Prostate gland (tissue), 2 donors: Measurements from ENCODE around the gene DPPA4. TPM values are rescaled to one million over a fixed set of nuclear protein-coding genes. Genes with fewer than 3 reads are reported as not detected.

Experiments
- DNase-seq: peaks from one replicate; pipeline ENCODE4 v3.0.0-alpha.2; 2019; ENCODE audit warnings: low spot score
- H3K27ac ChIP-seq, 2 donors: fragments of 200-600 bp; sonication (generic); 2 replicates each; pipeline ENCODE4 v1.5.1; 2017 to 2019
- H3K27me3 ChIP-seq: fragments of 200-600 bp; sonication (generic); replicated peaks from 2 replicates; pipeline ENCODE4 v1.5.1; 2019; ENCODE audit not compliant: insufficient read depth
- H3K36me3 ChIP-seq, 2 donors: fragments of 200-600 bp; sonication (generic); 1 replicate in 1 of 2; 2 replicates in 1 of 2; pipeline versions ENCODE4 v1.5.1 to v1.8.1; 2017 to 2019
- H3K4me1 ChIP-seq: fragments of 200-600 bp; sonication (generic); replicated peaks from 2 replicates; pipeline ENCODE4 v1.5.1; 2019
- H3K4me3 ChIP-seq, 2 donors: fragments of 200-600 bp; sonication (generic); 2 replicates each; pipeline ENCODE4 v1.5.1; 2017 to 2019
- H3K9me3 ChIP-seq: fragments of 200-600 bp; sonication (generic); 2 replicates; pipeline ENCODE4 v1.5.1; 2017
- POLR2A ChIP-seq: fragments of 450-650 bp; IDR thresholded peaks from one replicate; pipeline ENCODE4 v1.6.1; 2016; ENCODE audit warnings: antibody characterized with exemption, mild to moderate bottlenecking
- POLR2AphosphoS5 ChIP-seq: sonication (generic); formaldehyde crosslinking; IDR thresholded peaks from one replicate; pipeline ENCODE4 v1.6.1; 2017; ENCODE audit warnings: antibody characterized with exemption
- WGBS: methylation state at CpG from one replicate; pipeline ENCODE4 v1.1.5; 2018; 5-methylcytosine and 5-hydroxymethylcytosine counted together
- intact Hi-C: fragments of 100-400 bp; cut with DNase I; formaldehyde crosslinking; loops from one replicate; pipeline ENCODE4 v1.14.2; 2022
- total RNA-seq, 2 donors: library from RNA; depleted of rRNA; stranded (reverse); fragments of >200 nt; gene quantifications; one replicate each; pipeline ENCODE4 v1.1.0, GENCODE V29; 2016
- TF ChIP-seq, protein P1 (sequence below), 4 experiments: fragments of 200-600 bp in 2 of 4; fragments of 450-650 bp in 2 of 4; sonication (generic) in 2 of 4; IDR thresholded peaks; 1 replicate in 3 of 4; 2 replicates in 1 of 4; pipeline ENCODE4 v1.5.1; 2016 to 2019; ENCODE audit warnings: antibody characterized with exemption in 4 of 4, mild to moderate bottlenecking in 2 of 4, moderate library complexity in 2 of 4

The DPPA4 gene
- total RNA-seq, 2 donors from 2014 or later, result 9.3 TPM; not detected in 1

DNA sequence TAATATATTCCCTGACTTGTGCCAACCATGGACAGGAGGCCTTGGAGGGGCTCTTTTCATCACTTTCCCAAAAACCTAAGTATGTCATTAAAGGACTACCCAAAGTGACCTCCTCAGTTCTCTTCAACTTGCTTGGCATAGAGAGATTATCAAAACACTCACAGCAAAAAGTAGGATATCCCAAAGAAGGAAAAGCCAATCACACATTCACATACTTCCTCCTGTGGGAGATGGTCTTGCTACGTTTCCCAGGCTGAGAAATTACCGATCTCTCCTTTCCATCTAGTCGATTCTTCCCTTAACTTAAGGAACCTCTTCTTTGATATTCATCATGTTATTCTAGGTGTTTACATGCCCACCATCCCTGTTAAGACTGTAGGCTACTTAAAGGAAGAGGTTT, 9.1 kb downstream of the DPPA4 start:
- H3K9me3 ChIP-seq, result no peaks in the 10 kb centered on the region
- WGBS, result 87% methylated on average over 3 of the region's 3 CpGs
- no peaks in the 10 kb centered on the region for H3K4me1 ChIP-seq
- H3K4me3 ChIP-seq, result no peak overlapping the region
- TF ChIP-seq POLR2A, result no peak
- no peak for TF ChIP-seq POLR2AphosphoS5
- H3K36me3 ChIP-seq, result no peaks in the 10 kb centered on the region
- H3K27me3 ChIP-seq, result no peaks in the 10 kb centered on the region
- intact Hi-C loops, result no loop called here
- no peak overlapping the region for H3K27ac ChIP-seq
- no peak for DNase-seq

DNA sequence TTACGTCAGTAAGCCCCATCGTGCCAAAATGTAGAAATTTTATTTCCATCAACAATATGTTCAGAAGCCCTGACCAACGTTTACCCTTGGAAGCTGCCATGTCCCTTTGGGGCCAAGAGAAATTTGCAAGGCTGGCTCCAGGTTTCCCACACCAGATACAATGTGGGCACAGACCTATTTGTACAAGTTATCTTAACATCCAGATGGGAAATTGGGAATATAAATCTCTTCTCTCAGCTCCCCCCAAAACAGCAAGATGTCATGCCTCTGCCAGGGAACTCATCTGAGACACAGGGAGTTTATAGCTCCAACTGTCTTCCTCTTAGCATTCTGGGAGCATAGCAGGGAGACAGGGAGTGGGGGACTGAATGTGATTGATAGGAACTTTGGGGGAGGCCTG, 11.7 kb downstream of the DPPA4 start:
- intact Hi-C loops, result no loop called here
- no peaks in the 10 kb centered on the region for H3K4me1 ChIP-seq
- no peaks in the 10 kb centered on the region for H3K9me3 ChIP-seq
- H3K27me3 ChIP-seq, result no peaks in the 10 kb centered on the region
- no peaks in the 10 kb centered on the region for H3K36me3 ChIP-seq
- no peak for DNase-seq
- WGBS, result 56% methylated on average over 3 of the region's 3 CpGs
- TF ChIP-seq, protein P1, sequence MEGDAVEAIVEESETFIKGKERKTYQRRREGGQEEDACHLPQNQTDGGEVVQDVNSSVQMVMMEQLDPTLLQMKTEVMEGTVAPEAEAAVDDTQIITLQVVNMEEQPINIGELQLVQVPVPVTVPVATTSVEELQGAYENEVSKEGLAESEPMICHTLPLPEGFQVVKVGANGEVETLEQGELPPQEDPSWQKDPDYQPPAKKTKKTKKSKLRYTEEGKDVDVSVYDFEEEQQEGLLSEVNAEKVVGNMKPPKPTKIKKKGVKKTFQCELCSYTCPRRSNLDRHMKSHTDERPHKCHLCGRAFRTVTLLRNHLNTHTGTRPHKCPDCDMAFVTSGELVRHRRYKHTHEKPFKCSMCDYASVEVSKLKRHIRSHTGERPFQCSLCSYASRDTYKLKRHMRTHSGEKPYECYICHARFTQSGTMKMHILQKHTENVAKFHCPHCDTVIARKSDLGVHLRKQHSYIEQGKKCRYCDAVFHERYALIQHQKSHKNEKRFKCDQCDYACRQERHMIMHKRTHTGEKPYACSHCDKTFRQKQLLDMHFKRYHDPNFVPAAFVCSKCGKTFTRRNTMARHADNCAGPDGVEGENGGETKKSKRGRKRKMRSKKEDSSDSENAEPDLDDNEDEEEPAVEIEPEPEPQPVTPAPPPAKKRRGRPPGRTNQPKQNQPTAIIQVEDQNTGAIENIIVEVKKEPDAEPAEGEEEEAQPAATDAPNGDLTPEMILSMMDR (IDR thresholded peaks at IDR 0.05), result no peak
- TF ChIP-seq POLR2AphosphoS5 (no peak), POLR2A (no peak)
- H3K4me3 ChIP-seq, result no peak overlapping the region
- no peak overlapping the region for H3K27ac ChIP-seq

DNA sequence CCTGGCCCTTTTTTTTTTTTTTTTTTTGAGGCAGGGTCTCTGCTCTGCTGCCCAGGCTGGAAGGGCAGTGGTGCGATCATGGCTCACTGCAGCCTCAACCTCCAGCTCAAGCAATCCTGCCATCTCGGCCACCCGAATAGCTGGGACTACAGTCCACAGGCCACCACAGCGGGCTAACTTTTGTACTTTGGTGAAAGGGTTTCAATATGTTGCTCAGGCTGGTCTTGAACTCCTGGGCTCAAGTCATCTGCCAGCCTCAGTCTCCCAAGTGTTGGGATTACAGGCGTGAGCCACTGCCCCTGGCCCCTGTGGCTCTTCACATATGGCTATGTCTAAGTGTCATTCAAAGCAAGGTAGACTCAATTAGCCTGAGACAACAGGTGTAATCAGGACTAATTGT, 12.2 kb downstream of the DPPA4 start:
- DNase-seq, result no peak
- H3K4me3 ChIP-seq, result no peak overlapping the region
- no peak overlapping the region for H3K27ac ChIP-seq
- no peaks in the 10 kb centered on the region for H3K36me3 ChIP-seq
- intact Hi-C loops, result no loop called here
- TF ChIP-seq POLR2A, result no peak
- TF ChIP-seq POLR2AphosphoS5, result no peak
- TF ChIP-seq, protein P1 (IDR thresholded peaks at IDR 0.05), result no peak
- no peaks in the 10 kb centered on the region for H3K27me3 ChIP-seq
- H3K9me3 ChIP-seq, result no peaks in the 10 kb centered on the region
- WGBS, result 87% methylated on average over 5 of the region's 5 CpGs
- H3K4me1 ChIP-seq, result no peaks in the 10 kb centered on the region

DNA sequence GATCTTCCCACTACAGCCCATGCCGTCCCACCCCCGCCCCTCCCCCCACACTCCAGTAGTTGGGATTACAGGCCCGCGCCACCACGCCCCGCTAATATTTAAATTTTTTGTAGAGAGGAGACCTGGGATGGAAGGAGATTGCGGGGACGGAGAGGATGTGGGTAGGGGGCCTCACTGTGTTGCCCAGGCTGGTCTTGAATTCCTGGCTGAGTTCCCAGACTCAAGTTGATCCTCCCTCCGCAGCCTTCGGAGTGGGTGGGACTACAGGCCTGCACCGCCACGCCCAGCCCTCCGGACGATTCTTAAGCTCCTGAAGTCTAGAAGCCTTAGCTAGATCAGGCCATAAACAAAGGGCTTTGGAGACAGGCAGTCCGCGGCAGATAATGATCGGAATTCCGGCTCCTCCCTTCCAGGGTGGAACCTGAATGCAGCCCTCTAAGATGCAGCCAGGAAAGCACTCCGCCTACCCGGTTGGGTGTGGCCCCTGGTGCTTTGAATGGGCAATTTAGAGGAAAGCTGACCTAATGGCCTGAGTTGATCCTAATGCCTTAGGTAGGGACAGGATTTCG, 21.1 kb downstream of the DPPA4 start, which contains the start of gene DPPA2:
Gene DPPA2 (minus strand): TSS at position 356 of the 569 bp plus-strand sequence. CDS start 1,975 bp downstream, outside the sequence.
- WGBS, result 88% methylated on average over 21 of the region's 21 CpGs
- Histone ChIP-seq H3K27ac (no peak within 1 kb of the TSS), H3K27me3 (no peaks in the 10 kb centered on the region), H3K4me1 (no peaks in the 10 kb centered on the region), H3K36me3 (no peaks in the 10 kb centered on the region), H3K4me3 (no peak within 1 kb of the TSS), H3K9me3 (no peaks in the 10 kb centered on the region)
- TF ChIP-seq, protein P1 (IDR thresholded peaks at IDR 0.05), result no peak
- TF ChIP-seq POLR2A (no peak), POLR2AphosphoS5 (no peak)
- intact Hi-C loops, result no loop called here
- DNase-seq, result no peak

DNA sequence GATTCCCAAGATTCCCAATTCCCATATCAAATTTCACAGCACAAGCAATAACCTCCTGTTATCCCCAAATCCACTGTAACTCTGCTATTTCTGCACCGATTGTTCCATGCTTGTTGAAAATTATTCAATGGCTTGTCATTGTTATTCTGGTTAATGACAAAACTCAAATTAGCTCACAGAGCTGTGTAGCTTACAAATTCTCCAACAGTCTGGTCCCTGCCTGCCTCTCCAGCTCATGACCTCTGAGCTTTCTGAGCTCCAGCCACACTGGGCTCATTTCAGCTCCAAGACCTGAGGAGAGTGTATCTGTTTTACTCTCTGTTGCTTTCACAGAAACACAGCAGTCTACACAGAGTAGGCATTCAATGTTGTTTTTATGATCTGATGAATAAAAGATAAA, 24.3 kb downstream of the DPPA4 start:
- Histone ChIP-seq H3K36me3 (no peaks in the 10 kb centered on the region), H3K4me3 (no peak overlapping the region), H3K9me3 (no peaks in the 10 kb centered on the region), H3K4me1 (no peaks in the 10 kb centered on the region), H3K27ac (no peak overlapping the region), H3K27me3 (no peaks in the 10 kb centered on the region)
- intact Hi-C loops, result no loop called here
- DNase-seq, result no peak
- 89% methylated on average over 1 of the region's 1 CpG for WGBS
- TF ChIP-seq POLR2A (no peak), POLR2AphosphoS5 (no peak)
- TF ChIP-seq, protein P1 (IDR thresholded peaks at IDR 0.05), result no peak
